HG03460 (cell line): ENCODE data around the gene HUWE1.
A peak's percentile ranks its signal among the peaks of the same experiment; 100 is the strongest.
"Not testable (repeated sequence)": the region's sequence is repeated elsewhere in the genome, so short reads cannot be mapped to it uniquely, and the experiment has no call there.

ENCODE experiments used
- ATAC-seq: cut with Tn5 transposase; IDR thresholded peaks from one replicate; pipeline ENCODE4 v1.9.1; 2021; ENCODE audit not compliant: unreplicated experiment

HUWE1 gene

GRCh38 chrX:53686151-53686885 lies at the start of gene HUWE1:
Gene HUWE1, minus strand, starts transcription at chrX:53686719. Its CDS starts 32,612 bp downstream, at chrX:53654107.
- peak; percentile 42 for ATAC-seq

- ATAC-seq, result no peak
These were observed 46.3 kb upstream of the HUWE1 start for GRCh38 chrX:53732797-53733196.

- no peak for ATAC-seq
These were observed 43.2 kb upstream of the HUWE1 start for GRCh38 chrX:53729751-53730150.

GRCh38 chrX:53728506-53728905 lies 42.0 kb upstream of the HUWE1 start:
- ATAC-seq, result no peak

GRCh38 chrX:53724872-53725271 lies 38.4 kb upstream of the HUWE1 start:
- ATAC-seq, result no peak

GRCh38 chrX:53723381-53723780 lies 36.9 kb upstream of the HUWE1 start:
- ATAC-seq, result no peak

GRCh38 chrX:53721610-53722009 lies 35.1 kb upstream of the HUWE1 start:
- not testable (repeated sequence) for ATAC-seq

GRCh38 chrX:53719666-53720065 lies 33.1 kb upstream of the HUWE1 start:
- ATAC-seq, result not testable (repeated sequence)

GRCh38 chrX:53718073-53718472 lies 31.6 kb upstream of the HUWE1 start:
- ATAC-seq, result no peak

- no peak for ATAC-seq
These were observed 30.7 kb upstream of the HUWE1 start for GRCh38 chrX:53717205-53717604.

- no peak for ATAC-seq
These were observed 30.0 kb upstream of the HUWE1 start for GRCh38 chrX:53716328-53717088.

GRCh38 chrX:53715346-53715924 lies 28.9 kb upstream of the HUWE1 start:
- ATAC-seq, result no peak

GRCh38 chrX:53714580-53715345 lies 28.2 kb upstream of the HUWE1 start:
- ATAC-seq, result peak; percentile 73

GRCh38 chrX:53713987-53714579 lies 27.6 kb upstream of the HUWE1 start:
- ATAC-seq, result no peak

- ATAC-seq, result no peak
These were observed 24.9 kb upstream of the HUWE1 start for GRCh38 chrX:53711436-53711835.

GRCh38 chrX:53704854-53705253 lies 18.3 kb upstream of the HUWE1 start:
- ATAC-seq, result no peak

GRCh38 chrX:53704294-53704693 lies 17.8 kb upstream of the HUWE1 start:
- peak; percentile 76 for ATAC-seq

GRCh38 chrX:53695946-53696549 lies 9.5 kb upstream of the HUWE1 start:
- ATAC-seq, result no peak

GRCh38 chrX:53694642-53695041 lies 8.1 kb upstream of the HUWE1 start:
- ATAC-seq, result no peak

- no peak for ATAC-seq
These were observed 1.8 kb upstream of the HUWE1 start for GRCh38 chrX:53688300-53688699.
